HUDEP-2 (cell line): ENCODE results near the gene PIGZ.

Source experiments
- DNase-seq, 76 experiments: peaks; one replicate each; lab custom pipeline; 2025; ENCODE audit not compliant: unreplicated experiment in 76 of 76; lab: John Stamatoyannopoulos, UW

Gene PIGZ

GRCh38 chr3:197001972-197002700 lies 33.5 kb upstream of the PIGZ start:
- no peak for DNase-seq

- DNase-seq, result no peak
These were observed 32.7 kb upstream of the PIGZ start for GRCh38 chr3:197001106-197001971.

- no peak for DNase-seq
These were observed 31.6 kb upstream of the PIGZ start for GRCh38 chr3:197000211-197000610.

- DNase-seq, result no peak
These were observed 30.5 kb upstream of the PIGZ start for GRCh38 chr3:196998966-196999760.

- DNase-seq, result no peak
These were observed 28.7 kb upstream of the PIGZ start for GRCh38 chr3:196997311-196997710.

GRCh38 chr3:196996454-196997265 lies 28.0 kb upstream of the PIGZ start:
- DNase-seq, result no peak

GRCh38 chr3:196995646-196996355 lies 27.2 kb upstream of the PIGZ start:
- DNase-seq, result no peak

GRCh38 chr3:196995027-196995426 lies 26.4 kb upstream of the PIGZ start:
- DNase-seq, result no peak

GRCh38 chr3:196994056-196994455 lies 25.4 kb upstream of the PIGZ start:
- DNase-seq, result no peak

- DNase-seq, result no peak
These were observed 23.9 kb upstream of the PIGZ start for GRCh38 chr3:196992461-196993065.

GRCh38 chr3:196991581-196992460 lies 23.2 kb upstream of the PIGZ start:
- DNase-seq, result no peak

- DNase-seq, result no peak
These were observed 22.0 kb upstream of the PIGZ start for GRCh38 chr3:196990601-196991007.

GRCh38 chr3:196989721-196990262 lies 21.2 kb upstream of the PIGZ start:
- DNase-seq, result no peak

GRCh38 chr3:196988241-196989029 lies 19.8 kb upstream of the PIGZ start:
- peak in 47 of 76 experiments; percentile 9 to 80 (median 39) for DNase-seq

GRCh38 chr3:196987022-196987421 lies 18.4 kb upstream of the PIGZ start:
- DNase-seq, result no peak

- no peak for DNase-seq
These were observed 17.6 kb upstream of the PIGZ start for GRCh38 chr3:196985954-196986885.
